Activated CD8-positive, alpha-beta memory T cell treated with anti-CD3 and anti-CD28 coated beads, Interleukin-2, amount 10 ng/mL, durations not matched to agents 7 days and 5 days (primary cell): Measurements from ENCODE around the gene GTPBP6. TPM values are rescaled to one million over a fixed set of nuclear protein-coding genes. Genes with fewer than 3 reads are reported as not detected.
A peak's percentile ranks its signal among the peaks of the same experiment; 100 is the strongest.
"Not testable (repeated sequence)": the region's sequence is repeated elsewhere in the genome, so short reads cannot be mapped to it uniquely, and the experiment has no call there.

Experiments
- ATAC-seq: fragments of 150-1000 bp; cut with Tn5 transposase; one replicate; pipeline ENCODE4 v1.10.0; 2021; ENCODE audit warnings: moderate library complexity
- CTCF ChIA-PET: fragments of 350-600 bp; sonication (Branson Sonifier 250); formaldehyde crosslinking; loops from one replicate; lab custom pipeline; 2021; ENCODE audit warnings: antibody characterized with exemption; lab: Charles Lee
- DNase-seq: peaks from one replicate; pipeline ENCODE4 v3.0.0-alpha.2; 2020
- H3K27ac Mint-ChIP-seq: one replicate; pipeline ENCODE4 v1.8.0; 2021; ENCODE audit warnings: mild to moderate bottlenecking, mixed read lengths
- H3K27me3 Mint-ChIP-seq: one replicate; pipeline ENCODE4 v1.8.0; 2021; ENCODE audit warnings: mixed read lengths
- H3K36me3 Mint-ChIP-seq: one replicate; pipeline ENCODE4 v1.8.0; 2021; ENCODE audit warnings: mild to moderate bottlenecking, mixed read lengths
- H3K4me1 Mint-ChIP-seq: one replicate; pipeline ENCODE4 v1.8.0; 2021; ENCODE audit warnings: mixed read lengths
- H3K4me3 Mint-ChIP-seq: one replicate; pipeline ENCODE4 v1.8.0; 2021; ENCODE audit warnings: mild to moderate bottlenecking, moderate library complexity, mixed read lengths
- H3K9me3 Mint-ChIP-seq: one replicate; pipeline ENCODE4 v1.8.0; 2022; ENCODE audit warnings: low read depth, mixed read lengths
- total RNA-seq, 2 experiments: library from RNA; stranded (reverse); gene quantifications; one replicate each; pipeline ENCODE4 v1.2.3, GENCODE V29; 2021

Gene GTPBP6
- total RNA-seq, 2 experiments from 2014 or later = 53.2 to 57.2 TPM

- DNase-seq = peak; percentile 58
- Mint-ChIP-seq H3K4me1 (peaks cover 9% of the 10 kb centered on the region), H3K36me3 (no peaks in the 10 kb centered on the region), H3K27ac (no peak overlapping the region), H3K4me3 (peak overlapping the region; percentile 72), H3K27me3 (peaks cover 7% of the 10 kb centered on the region), H3K9me3 (no peaks in the 10 kb centered on the region)
- ATAC-seq = peak; percentile 93
- CTCF ChIA-PET = no interaction called here
These were observed 42.5 kb downstream of the GTPBP6 start for GRCh38 chrX:275967-276580.

GRCh38 chrX:275476-275966 is 43.1 kb downstream of the GTPBP6 start:
- no peaks in the 10 kb centered on the region for H3K36me3 Mint-ChIP-seq
- peaks cover 7% of the 10 kb centered on the region for H3K27me3 Mint-ChIP-seq
- H3K4me3 Mint-ChIP-seq = no peak overlapping the region
- no peak overlapping the region for H3K27ac Mint-ChIP-seq
- CTCF ChIA-PET = no interaction called here
- DNase-seq (no peak), ATAC-seq (peak; percentile 11)
- peaks cover 9% of the 10 kb centered on the region for H3K4me1 Mint-ChIP-seq
- H3K9me3 Mint-ChIP-seq = no peaks in the 10 kb centered on the region

GRCh38 chrX:274904-275475 is 43.6 kb downstream of the GTPBP6 start:
- Mint-ChIP-seq H3K36me3 (no peaks in the 10 kb centered on the region), H3K4me1 (peaks cover 9% of the 10 kb centered on the region), H3K9me3 (no peaks in the 10 kb centered on the region), H3K27ac (no peak overlapping the region), H3K4me3 (no peak overlapping the region), H3K27me3 (peaks cover 7% of the 10 kb centered on the region)
- DNase-seq (no peak), ATAC-seq (no peak)
- CTCF ChIA-PET = no interaction called here

GRCh38 chrX:270848-271367 is 47.7 kb downstream of the GTPBP6 start:
- H3K27me3 Mint-ChIP-seq = peaks cover 4% of the 10 kb centered on the region
- H3K27ac Mint-ChIP-seq = no peak overlapping the region
- CTCF ChIA-PET = no interaction called here
- H3K4me1 Mint-ChIP-seq = no peaks in the 10 kb centered on the region
- no peak overlapping the region for H3K4me3 Mint-ChIP-seq
- DNase-seq (no peak), ATAC-seq (no peak)
- H3K9me3 Mint-ChIP-seq = no peaks in the 10 kb centered on the region
- H3K36me3 Mint-ChIP-seq = no peaks in the 10 kb centered on the region

GRCh38 chrX:267771-268261 is 50.8 kb downstream of the GTPBP6 start:
- no peaks in the 10 kb centered on the region for H3K9me3 Mint-ChIP-seq
- H3K36me3 Mint-ChIP-seq = no peaks in the 10 kb centered on the region
- ATAC-seq (no peak), DNase-seq (peak; percentile 28)
- CTCF ChIA-PET = no interaction called here
- H3K27ac Mint-ChIP-seq = no peak overlapping the region
- no peaks in the 10 kb centered on the region for H3K27me3 Mint-ChIP-seq
- no peaks in the 10 kb centered on the region for H3K4me1 Mint-ChIP-seq
- no peak overlapping the region for H3K4me3 Mint-ChIP-seq

GRCh38 chrX:265502-265901 is 53.1 kb downstream of the GTPBP6 start:
- H3K9me3 Mint-ChIP-seq = no peaks in the 10 kb centered on the region
- CTCF ChIA-PET = no interaction called here

GRCh38 chrX:264634-265455 is 53.8 kb downstream of the GTPBP6 start:
- Mint-ChIP-seq H3K4me1 (no peaks in the 10 kb centered on the region), H3K4me3 (no peak overlapping the region), H3K27me3 (no peaks in the 10 kb centered on the region), H3K27ac (peak overlapping the region; percentile 36), H3K9me3 (no peaks in the 10 kb centered on the region), H3K36me3 (no peaks in the 10 kb centered on the region)
- no peak for ATAC-seq
- CTCF ChIA-PET = no interaction called here
- DNase-seq = peak; percentile 27

More at GRCh38 chrX:265502-265901, 53.1 kb downstream of the GTPBP6 start:
- Mint-ChIP-seq H3K4me3 (no peak overlapping the region), H3K4me1 (no peaks in the 10 kb centered on the region), H3K27me3 (no peaks in the 10 kb centered on the region), H3K27ac (no peak overlapping the region), H3K36me3 (no peaks in the 10 kb centered on the region)
- ATAC-seq = no peak
- DNase-seq = no peak

GRCh38 chrX:264006-264405 is 54.6 kb downstream of the GTPBP6 start:
- ATAC-seq, H3K36me3 Mint-ChIP-seq, H3K9me3 Mint-ChIP-seq, H3K27me3 Mint-ChIP-seq, H3K27ac Mint-ChIP-seq, H3K4me3 Mint-ChIP-seq, CTCF ChIA-PET, H3K4me1 Mint-ChIP-seq: not testable (repeated sequence)
- peak; percentile 26 for DNase-seq

GRCh38 chrX:262381-262909 is 56.2 kb downstream of the GTPBP6 start:
- H3K27ac Mint-ChIP-seq = no peak overlapping the region
- CTCF ChIA-PET = no interaction called here
- DNase-seq (peak; percentile 22), ATAC-seq (no peak)
- H3K27me3 Mint-ChIP-seq = no peaks in the 10 kb centered on the region
- no peaks in the 10 kb centered on the region for H3K4me1 Mint-ChIP-seq
- H3K4me3 Mint-ChIP-seq = no peak overlapping the region
- no peaks in the 10 kb centered on the region for H3K9me3 Mint-ChIP-seq
- no peaks in the 10 kb centered on the region for H3K36me3 Mint-ChIP-seq

- CTCF ChIA-PET = no interaction called here
- no peaks in the 10 kb centered on the region for H3K36me3 Mint-ChIP-seq
- no peak overlapping the region for H3K4me3 Mint-ChIP-seq
- peak; percentile 22 for DNase-seq
- H3K4me1 Mint-ChIP-seq = no peaks in the 10 kb centered on the region
- H3K27me3 Mint-ChIP-seq = no peaks in the 10 kb centered on the region
- no peaks in the 10 kb centered on the region for H3K9me3 Mint-ChIP-seq
- no peak for ATAC-seq
- no peak overlapping the region for H3K27ac Mint-ChIP-seq
These were observed 56.7 kb downstream of the GTPBP6 start for GRCh38 chrX:261919-262352.

- H3K9me3 Mint-ChIP-seq = no peaks in the 10 kb centered on the region
- DNase-seq = peak; percentile 30
- no peak overlapping the region for H3K4me3 Mint-ChIP-seq
- H3K27ac Mint-ChIP-seq = no peak overlapping the region
- CTCF ChIA-PET = no interaction called here
- no peak for ATAC-seq
- H3K27me3 Mint-ChIP-seq = no peaks in the 10 kb centered on the region
- H3K36me3 Mint-ChIP-seq = no peaks in the 10 kb centered on the region
- H3K4me1 Mint-ChIP-seq = no peaks in the 10 kb centered on the region
These were observed 57.3 kb downstream of the GTPBP6 start for GRCh38 chrX:261167-261918.

GRCh38 chrX:259692-260355 is 58.8 kb downstream of the GTPBP6 start:
- H3K9me3 Mint-ChIP-seq = no peaks in the 10 kb centered on the region
- no peak overlapping the region for H3K4me3 Mint-ChIP-seq
- ATAC-seq (peak; percentile 49), DNase-seq (peak; percentile 41)
- no peaks in the 10 kb centered on the region for H3K4me1 Mint-ChIP-seq
- CTCF ChIA-PET = no interaction called here
- H3K27me3 Mint-ChIP-seq = no peaks in the 10 kb centered on the region
- H3K36me3 Mint-ChIP-seq = no peaks in the 10 kb centered on the region
- H3K27ac Mint-ChIP-seq = peak overlapping the region; percentile 71
